SK-N-SH (cell line): Measurements from ENCODE around the gene DHX29. TPM values are rescaled to one million over a fixed set of nuclear protein-coding genes. Genes with fewer than 3 reads are reported as not detected.

Experiments
- CTCF ChIA-PET: fragments of 300-600, 350-600 bp; formaldehyde crosslinking; extraction: SDS; loops from one replicate; lab custom pipeline; 2021; lab: Yijun Ruan, JAX
- POLR2A ChIA-PET: fragments of 350-600 bp; sonication (Branson Sonifier 250); formaldehyde crosslinking; extraction: SDS; loops from one replicate; lab custom pipeline; 2020; ENCODE audit warnings: antibody characterized with exemption, inconsistent platforms; lab: Yijun Ruan, JAX
- DNase-seq: peaks from one replicate; pipeline ENCODE4 v3.0.0; 2012
- H2AFZ ChIP-seq: fragments of 200-600 bp; sonication (generic); 2 replicates; pipeline ENCODE4 v1.8.1; 2016; ENCODE audit warnings: antibody characterized with exemption, mild to moderate bottlenecking, low read depth
- H3F3A ChIP-seq: fragments of 200-600 bp; sonication (generic); replicated peaks from 2 replicates; pipeline ENCODE3; 2016; ENCODE audit warnings: antibody characterized with exemption, mild to moderate bottlenecking; ENCODE audit not compliant: insufficient read depth
- H3K27ac ChIP-seq, 2 experiments: fragments of 200-500 bp in 1 of 2; fragments of 200-600 bp in 1 of 2; sonication (Bioruptor generic) in 1 of 2; sonication (generic), shearing (Covaris generic) in 1 of 2; 2 replicates each; pipeline versions ENCODE4 v1.5.1 to v1.6.1; 2014 to 2016; ENCODE audit warnings: low read depth in 2 of 2, inconsistent platforms in 1 of 2, low read length in 1 of 2, mild to moderate bottlenecking in 1 of 2, mixed read lengths in 1 of 2
- H3K27me3 ChIP-seq: fragments of 200-600 bp; sonication (generic), shearing (Covaris generic); 2 replicates; pipeline ENCODE4 v1.6.1; 2016; ENCODE audit warnings: mixed run types; ENCODE audit not compliant: insufficient read depth
- H3K36me3 ChIP-seq, 2 experiments: fragments of 200-500 bp in 1 of 2; fragments of 200-600 bp in 1 of 2; sonication (Bioruptor generic) in 1 of 2; sonication (generic) in 1 of 2; replicated peaks in 1 of 2; 2 replicates each; pipeline versions ENCODE3 to v1.5.1; 2014 to 2016; ENCODE audit warnings: low read length in 1 of 2, mild to moderate bottlenecking in 1 of 2; ENCODE audit not compliant: insufficient read depth in 2 of 2, control insufficient read depth in 1 of 2
- H3K4me1 ChIP-seq, 2 experiments: fragments of 200-500 bp in 1 of 2; fragments of 200-600 bp in 1 of 2; sonication (Bioruptor generic) in 1 of 2; sonication (generic), shearing (Covaris generic) in 1 of 2; 2 replicates each; pipeline versions ENCODE4 v1.5.1 to v1.6.1; 2014 to 2016; ENCODE audit warnings: low read depth in 1 of 2, low read length in 1 of 2, mixed run types in 1 of 2; ENCODE audit not compliant: insufficient read depth in 2 of 2, control insufficient read depth in 1 of 2
- H3K4me2 ChIP-seq: fragments of 200-600 bp; sonication (generic), shearing (Covaris generic); 2 replicates; pipeline ENCODE4 v1.6.1; 2017; ENCODE audit warnings: mixed run types
- H3K4me3 ChIP-seq, 2 experiments: fragments of 200-500 bp in 1 of 2; fragments of 200-600 bp in 1 of 2; sonication (Bioruptor generic) in 1 of 2; sonication (generic), shearing (Covaris generic) in 1 of 2; 2 replicates each; pipeline versions ENCODE4 v1.5.1 to v1.8.1; 2014 to 2016; ENCODE audit warnings: low read depth in 2 of 2, inconsistent platforms in 1 of 2, low read length in 1 of 2, mild to moderate bottlenecking in 1 of 2, mixed read lengths in 1 of 2, moderate library complexity in 1 of 2
- H3K79me2 ChIP-seq: fragments of 200-600 bp; sonication (generic); 2 replicates; pipeline ENCODE4 v1.8.1; 2017; ENCODE audit warnings: mild to moderate bottlenecking; ENCODE audit not compliant: insufficient read depth
- H3K9ac ChIP-seq: fragments of 200-600 bp; sonication (generic); 2 replicates; pipeline ENCODE4 v1.6.1; 2017; ENCODE audit warnings: mixed run types
- H3K9me2 ChIP-seq: fragments of 200-600 bp; sonication (generic); 2 replicates; pipeline ENCODE4 v1.6.1; 2017; ENCODE audit warnings: mixed run types
- H3K9me3 ChIP-seq: fragments of 200-600 bp; sonication (generic); 2 replicates; pipeline ENCODE4 v1.6.1; 2017; ENCODE audit warnings: mixed run types, mild to moderate bottlenecking, moderate library complexity
- H4K20me1 ChIP-seq: fragments of 200-600 bp; sonication (generic); 2 replicates; pipeline ENCODE4 v1.6.1; 2017; ENCODE audit warnings: mild to moderate bottlenecking, mixed run types; ENCODE audit not compliant: insufficient read depth
- ELF1 ChIP-seq: IDR thresholded peaks from 2 replicates; pipeline ENCODE4 v1.4.0; 2012
- EZH2phosphoT487 ChIP-seq: fragments of 200-600 bp; sonication (generic); IDR thresholded peaks from 2 replicates; pipeline ENCODE4 v1.6.1; 2017; ENCODE audit warnings: low read depth, mixed run types, mild to moderate bottlenecking, antibody characterized with exemption, moderate library complexity, borderline replicate concordance
- FOXM1 ChIP-seq: IDR thresholded peaks from 2 replicates; pipeline ENCODE4 v1.4.0; 2012; ENCODE audit warnings: low read depth, mild to moderate bottlenecking
- MAX ChIP-seq: IDR thresholded peaks from 2 replicates; pipeline ENCODE4 v1.4.0; 2012; ENCODE audit warnings: low read depth
- MEF2A ChIP-seq: IDR thresholded peaks from 2 replicates; pipeline ENCODE4 v1.4.0; 2012; ENCODE audit warnings: low read depth, borderline replicate concordance
- NFIC ChIP-seq: IDR thresholded peaks from 2 replicates; pipeline ENCODE4 v1.4.0; 2012; ENCODE audit warnings: borderline replicate concordance
- RAD21 ChIP-seq: IDR thresholded peaks from 2 replicates; pipeline ENCODE4 v1.6.1; 2012; ENCODE audit warnings: mild to moderate bottlenecking, low read length
- RFX5 ChIP-seq: IDR thresholded peaks from 2 replicates; pipeline ENCODE4 v1.6.1; 2012; ENCODE audit warnings: mild to moderate bottlenecking, improper control_type of control experiment, low read length
- RXRA ChIP-seq: IDR thresholded peaks from 2 replicates; pipeline ENCODE4 v1.4.0; 2012; ENCODE audit warnings: low read depth, mild to moderate bottlenecking, borderline replicate concordance
- TAF1 ChIP-seq: IDR thresholded peaks from 2 replicates; pipeline ENCODE4 v1.6.1; 2012; ENCODE audit warnings: low read depth, mild to moderate bottlenecking, low read length, moderate library complexity, borderline replicate concordance
- TCF12 ChIP-seq: IDR thresholded peaks from 2 replicates; pipeline ENCODE4 v1.4.0; 2012
- USF2 ChIP-seq: fragments of 150-350 bp; IDR thresholded peaks from 2 replicates; pipeline ENCODE4 v1.6.1; 2017; ENCODE audit warnings: antibody characterized with exemption, low read length, low read depth, borderline replicate concordance
- WGBS: methylation state at CpG from one replicate; pipeline ENCODE4 v1.1.6; 2017; ENCODE audit warnings: low lambda C conversion rate; 5-methylcytosine and 5-hydroxymethylcytosine counted together
- polyA plus RNA-seq, 3 experiments: library from polyadenylated mRNA; depleted of rRNA; stranded (reverse); fragments of >200 nt; gene quantifications; 2 replicates each; pipeline ENCODE4 v1.2.3, GENCODE V29; 2012
- TF ChIP-seq, protein P1 (sequence below): fragments of 150-350 bp; IDR thresholded peaks from 2 replicates; pipeline ENCODE4 v1.6.1; 2016; ENCODE audit warnings: mild to moderate bottlenecking, low read depth, low read length
- TF ChIP-seq, protein P2 (sequence below): IDR thresholded peaks from 2 replicates; pipeline ENCODE4 v1.4.0; 2012; ENCODE audit warnings: low read depth, borderline replicate concordance

DHX29 gene
- polyA plus RNA-seq, 1 of the 3 experiments (the other 2 are of a cell fraction), result 2.1 TPM

GRCh38 chr5:55313870-55314617 is 6.5 kb upstream of the DHX29 start:
- H2AFZ ChIP-seq, result no peak overlapping the region
- TF ChIP-seq NFIC (no peak), RFX5 (no peak), MEF2A (no peak), TAF1 (no peak), USF2 (no peak), FOXM1 (no peak), EZH2phosphoT487 (no peak), RXRA (no peak), TCF12 (no peak), ELF1 (no peak), RAD21 (no peak), MAX (no peak)
- TF ChIP-seq, protein P1, sequence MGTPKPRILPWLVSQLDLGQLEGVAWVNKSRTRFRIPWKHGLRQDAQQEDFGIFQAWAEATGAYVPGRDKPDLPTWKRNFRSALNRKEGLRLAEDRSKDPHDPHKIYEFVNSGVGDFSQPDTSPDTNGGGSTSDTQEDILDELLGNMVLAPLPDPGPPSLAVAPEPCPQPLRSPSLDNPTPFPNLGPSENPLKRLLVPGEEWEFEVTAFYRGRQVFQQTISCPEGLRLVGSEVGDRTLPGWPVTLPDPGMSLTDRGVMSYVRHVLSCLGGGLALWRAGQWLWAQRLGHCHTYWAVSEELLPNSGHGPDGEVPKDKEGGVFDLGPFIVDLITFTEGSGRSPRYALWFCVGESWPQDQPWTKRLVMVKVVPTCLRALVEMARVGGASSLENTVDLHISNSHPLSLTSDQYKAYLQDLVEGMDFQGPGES, result no peak
- TF ChIP-seq, protein P2, sequence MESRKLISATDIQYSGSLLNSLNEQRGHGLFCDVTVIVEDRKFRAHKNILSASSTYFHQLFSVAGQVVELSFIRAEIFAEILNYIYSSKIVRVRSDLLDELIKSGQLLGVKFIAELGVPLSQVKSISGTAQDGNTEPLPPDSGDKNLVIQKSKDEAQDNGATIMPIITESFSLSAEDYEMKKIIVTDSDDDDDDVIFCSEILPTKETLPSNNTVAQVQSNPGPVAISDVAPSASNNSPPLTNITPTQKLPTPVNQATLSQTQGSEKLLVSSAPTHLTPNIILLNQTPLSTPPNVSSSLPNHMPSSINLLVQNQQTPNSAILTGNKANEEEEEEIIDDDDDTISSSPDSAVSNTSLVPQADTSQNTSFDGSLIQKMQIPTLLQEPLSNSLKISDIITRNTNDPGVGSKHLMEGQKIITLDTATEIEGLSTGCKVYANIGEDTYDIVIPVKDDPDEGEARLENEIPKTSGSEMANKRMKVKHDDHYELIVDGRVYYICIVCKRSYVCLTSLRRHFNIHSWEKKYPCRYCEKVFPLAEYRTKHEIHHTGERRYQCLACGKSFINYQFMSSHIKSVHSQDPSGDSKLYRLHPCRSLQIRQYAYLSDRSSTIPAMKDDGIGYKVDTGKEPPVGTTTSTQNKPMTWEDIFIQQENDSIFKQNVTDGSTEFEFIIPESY, result no peak
- H3K9ac ChIP-seq, result no peak overlapping the region
- no peaks in the 10 kb centered on the region for H3K27me3 ChIP-seq
- no peak overlapping the region for H3K27ac ChIP-seq
- H3K4me1 ChIP-seq, result peaks cover 0 to 8% of the 10 kb centered on the region in 2 experiments; a peak in 1 of 4 replicates
- peaks cover 4 to 5% of the 10 kb centered on the region in 2 experiments for H3K36me3 ChIP-seq
- H3K9me2 ChIP-seq, result no peaks in the 10 kb centered on the region
- H3F3A ChIP-seq, result no peaks in the 10 kb centered on the region
- no peaks in the 10 kb centered on the region for H3K9me3 ChIP-seq
- ChIA-PET POLR2A (no interaction called here), CTCF (interaction anchor here (1.1 to 1.2 kb wide), 2 partner anchors 10 to 378 kb away, joined by 3 read pairs; no protein-coding TSS in a partner anchor)
- no peak for DNase-seq
- peaks cover 7% of the 10 kb centered on the region; the same call in 1 of the 2 replicates for H4K20me1 ChIP-seq
- whole genome bisulfite sequencing, result 81% methylated on average over 5 of the region's 5 CpGs
- H3K4me2 ChIP-seq, result no peak overlapping the region
- peaks cover 98% of the 10 kb centered on the region for H3K79me2 ChIP-seq
- no peak overlapping the region for H3K4me3 ChIP-seq
